LNCAP (cell line): ENCODE data around the gene TMEM82.

Source experiments
- CTCF ChIP-seq: fragments of 450-650 bp; IDR thresholded peaks from 2 replicates; pipeline ENCODE4 v1.5.1; 2017; ENCODE audit warnings: mild to moderate bottlenecking

The TMEM82 gene

GRCh38 chr1:15712168-15712567 is 30.1 kb upstream of the TMEM82 start:
- no peak for TF ChIP-seq CTCF

- no peak for TF ChIP-seq CTCF
Observed at GRCh38 chr1:15714406-15715136, 27.7 kb upstream of the TMEM82 start.

- TF ChIP-seq CTCF = no peak
Observed at GRCh38 chr1:15717418-15718125, 24.7 kb upstream of the TMEM82 start.

GRCh38 chr1:15718199-15718601 is 24.1 kb upstream of the TMEM82 start:
- no peak for TF ChIP-seq CTCF

GRCh38 chr1:15719381-15720120 is 22.7 kb upstream of the TMEM82 start:
- TF ChIP-seq CTCF = no peak

GRCh38 chr1:15720861-15721260 is 21.4 kb upstream of the TMEM82 start:
- no peak for TF ChIP-seq CTCF

- no peak for TF ChIP-seq CTCF
Observed at GRCh38 chr1:15722411-15722810, 19.9 kb upstream of the TMEM82 start.
